ENCODE measurements around the gene S100A10.

- no peak for TF ChIP-seq CTCF (IDR thresholded peaks at IDR 0.05)
- TF ChIP-seq POLR2A (IDR thresholded peaks at IDR 0.05), result no peak
These were observed 44.1 kb downstream of the S100A10 start for GRCh38 chr1:151949371-151950193.
